ENCODE measurements around the gene CCNL2.
A peak's percentile ranks its signal among the peaks of the same experiment; 100 is the strongest.
"Not testable (repeated sequence)": the region's sequence is repeated elsewhere in the genome, so short reads cannot be mapped to it uniquely, and the experiment has no call there.

Gene CCNL2

DNA sequence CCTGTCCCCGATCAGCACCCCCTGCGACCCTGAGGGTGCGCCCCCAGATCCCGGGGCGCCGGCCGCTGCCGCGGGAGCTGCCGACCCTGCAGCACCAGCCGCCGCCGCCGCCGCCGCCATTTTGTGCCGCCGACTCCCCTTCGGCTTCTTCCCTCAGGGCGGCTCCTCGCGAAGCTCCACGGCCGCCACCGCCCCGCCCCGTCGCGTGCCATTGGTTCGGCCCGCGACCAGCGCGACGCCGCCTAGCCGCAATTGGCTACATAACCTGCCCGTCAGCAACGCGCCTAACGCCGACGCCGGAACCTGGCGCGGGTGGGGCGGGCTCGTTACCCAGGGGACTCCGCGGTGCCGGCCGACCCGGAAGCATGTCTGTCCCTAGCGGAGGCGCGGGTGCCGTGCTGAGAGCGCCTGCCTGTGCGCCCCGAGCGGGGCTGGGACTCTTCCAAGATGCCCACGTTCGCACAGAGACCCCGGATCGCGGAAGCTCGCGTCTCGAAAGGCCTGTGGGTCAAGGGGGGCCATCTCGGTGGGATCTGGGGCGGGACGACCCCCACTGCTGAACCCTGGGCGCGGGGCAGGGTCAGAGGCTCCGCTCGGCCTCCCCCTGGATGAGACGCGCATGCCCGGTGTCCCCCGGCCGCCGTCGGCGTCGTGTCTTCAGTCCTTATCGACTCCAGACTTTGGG lies at the start of gene CCNL2:
Gene CCNL2, minus strand, starts transcription at position 149 of the 685 bp plus-strand sequence. Its CDS starts 29 bp downstream, at position 120.
- H3K4me3 ChIP-seq (ENCODE audit: severe bottlenecking), result peak within 1 kb of the TSS; percentile 73
- peak within 1 kb of the TSS; percentile 66 for H3K27ac ChIP-seq (ENCODE audit: poor library complexity, severe bottlenecking)
- H3K9me3 ChIP-seq (ENCODE audit: severe bottlenecking), result no peaks in the 10 kb centered on the region
- H3K27me3 ChIP-seq (ENCODE audit: insufficient read depth, poor library complexity, severe bottlenecking), result no peaks in the 10 kb centered on the region
- H3K36me3 ChIP-seq (ENCODE audit: low read depth), result peaks cover 65% of the 10 kb centered on the region
- peak; percentile 96 for ATAC-seq (ENCODE audit: low read depth)
- TF ChIP-seq, protein P1, sequence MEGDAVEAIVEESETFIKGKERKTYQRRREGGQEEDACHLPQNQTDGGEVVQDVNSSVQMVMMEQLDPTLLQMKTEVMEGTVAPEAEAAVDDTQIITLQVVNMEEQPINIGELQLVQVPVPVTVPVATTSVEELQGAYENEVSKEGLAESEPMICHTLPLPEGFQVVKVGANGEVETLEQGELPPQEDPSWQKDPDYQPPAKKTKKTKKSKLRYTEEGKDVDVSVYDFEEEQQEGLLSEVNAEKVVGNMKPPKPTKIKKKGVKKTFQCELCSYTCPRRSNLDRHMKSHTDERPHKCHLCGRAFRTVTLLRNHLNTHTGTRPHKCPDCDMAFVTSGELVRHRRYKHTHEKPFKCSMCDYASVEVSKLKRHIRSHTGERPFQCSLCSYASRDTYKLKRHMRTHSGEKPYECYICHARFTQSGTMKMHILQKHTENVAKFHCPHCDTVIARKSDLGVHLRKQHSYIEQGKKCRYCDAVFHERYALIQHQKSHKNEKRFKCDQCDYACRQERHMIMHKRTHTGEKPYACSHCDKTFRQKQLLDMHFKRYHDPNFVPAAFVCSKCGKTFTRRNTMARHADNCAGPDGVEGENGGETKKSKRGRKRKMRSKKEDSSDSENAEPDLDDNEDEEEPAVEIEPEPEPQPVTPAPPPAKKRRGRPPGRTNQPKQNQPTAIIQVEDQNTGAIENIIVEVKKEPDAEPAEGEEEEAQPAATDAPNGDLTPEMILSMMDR (IDR thresholded peaks at IDR 0.05; ENCODE audit: poor library complexity, severe bottlenecking), result peak; percentile 37
- DNase-seq (ENCODE audit: low spot score), result peak; percentile 99
- H3K4me1 ChIP-seq (ENCODE audit: insufficient read depth, poor library complexity, severe bottlenecking), result peaks cover 4% of the 10 kb centered on the region

DNA sequence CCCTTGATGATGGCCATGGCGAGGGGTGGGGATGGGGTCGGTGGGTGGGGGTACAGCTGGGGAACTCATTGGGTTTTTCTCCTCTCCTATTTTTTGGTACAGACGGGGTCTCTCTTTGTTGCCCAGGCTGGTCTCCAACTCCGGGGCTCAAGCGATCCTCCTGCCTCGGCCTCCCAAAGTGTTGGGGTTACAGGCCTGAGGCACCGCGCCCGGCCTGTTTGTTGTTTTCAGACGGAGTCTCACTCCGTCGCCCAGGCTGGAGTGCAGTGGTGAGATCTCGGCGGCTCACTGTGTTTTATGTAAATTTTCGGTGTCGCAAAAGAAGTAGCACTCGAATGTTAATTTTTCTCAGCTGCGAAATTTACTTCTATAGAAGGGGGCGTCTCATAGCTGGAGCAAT lies 47.5 kb upstream of the CCNL2 start:
- not testable (repeated sequence) for H3K27ac ChIP-seq (ENCODE audit: poor library complexity, severe bottlenecking); H3K27me3 ChIP-seq (ENCODE audit: insufficient read depth, poor library complexity, severe bottlenecking); ATAC-seq (ENCODE audit: low read depth); H3K9me3 ChIP-seq (ENCODE audit: severe bottlenecking); DNase-seq (ENCODE audit: low spot score); H3K4me3 ChIP-seq (ENCODE audit: severe bottlenecking); H3K36me3 ChIP-seq (ENCODE audit: low read depth); H3K4me1 ChIP-seq (ENCODE audit: insufficient read depth, poor library complexity, severe bottlenecking)

DNA sequence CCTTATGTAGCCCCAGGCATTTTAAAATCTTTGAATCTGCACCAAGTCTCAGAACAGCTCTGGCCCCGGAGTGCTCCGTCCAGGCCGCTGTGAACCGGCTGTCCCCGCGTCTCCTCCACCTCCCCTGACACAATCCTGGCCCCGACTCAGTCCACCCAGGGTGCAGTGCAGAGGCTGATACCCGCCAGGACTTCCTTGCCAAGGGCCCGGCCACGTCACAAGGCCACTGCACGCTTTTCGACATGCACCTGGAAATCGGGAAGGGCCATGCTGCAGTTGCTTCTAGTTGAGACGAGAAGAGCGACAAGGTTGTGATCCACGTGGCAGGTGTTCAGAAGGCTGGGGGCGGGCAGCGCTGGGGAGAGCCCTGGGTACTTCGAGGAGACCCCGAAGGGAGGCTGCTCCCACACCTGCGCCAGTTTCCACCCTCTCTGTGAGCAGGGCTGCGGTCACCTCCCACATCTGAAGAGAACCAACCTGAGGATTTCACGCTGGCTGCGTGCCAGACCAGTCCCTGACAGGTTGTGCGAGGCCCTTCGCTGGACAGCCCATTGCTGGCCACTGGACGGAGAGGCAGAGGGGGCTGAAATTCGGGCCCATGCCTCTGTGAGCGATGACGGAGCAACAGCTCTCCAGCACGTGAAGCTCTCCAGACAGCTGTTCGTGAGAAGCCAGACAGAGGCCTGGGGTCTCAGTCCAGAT lies 43.1 kb upstream of the CCNL2 start:
- Histone ChIP-seq H3K4me1 (ENCODE audit: insufficient read depth, poor library complexity, severe bottlenecking) (no peaks in the 10 kb centered on the region), H3K4me3 (ENCODE audit: severe bottlenecking) (no peak overlapping the region), H3K36me3 (ENCODE audit: low read depth) (no peaks in the 10 kb centered on the region), H3K27ac (ENCODE audit: poor library complexity, severe bottlenecking) (no peak overlapping the region), H3K27me3 (ENCODE audit: insufficient read depth, poor library complexity, severe bottlenecking) (no peaks in the 10 kb centered on the region), H3K9me3 (ENCODE audit: severe bottlenecking) (no peaks in the 10 kb centered on the region)
- no peak for DNase-seq (ENCODE audit: low spot score)
- ATAC-seq (ENCODE audit: low read depth), result no peak
- TF ChIP-seq, protein P1 (IDR thresholded peaks at IDR 0.05; ENCODE audit: poor library complexity, severe bottlenecking), result no peak

DNA sequence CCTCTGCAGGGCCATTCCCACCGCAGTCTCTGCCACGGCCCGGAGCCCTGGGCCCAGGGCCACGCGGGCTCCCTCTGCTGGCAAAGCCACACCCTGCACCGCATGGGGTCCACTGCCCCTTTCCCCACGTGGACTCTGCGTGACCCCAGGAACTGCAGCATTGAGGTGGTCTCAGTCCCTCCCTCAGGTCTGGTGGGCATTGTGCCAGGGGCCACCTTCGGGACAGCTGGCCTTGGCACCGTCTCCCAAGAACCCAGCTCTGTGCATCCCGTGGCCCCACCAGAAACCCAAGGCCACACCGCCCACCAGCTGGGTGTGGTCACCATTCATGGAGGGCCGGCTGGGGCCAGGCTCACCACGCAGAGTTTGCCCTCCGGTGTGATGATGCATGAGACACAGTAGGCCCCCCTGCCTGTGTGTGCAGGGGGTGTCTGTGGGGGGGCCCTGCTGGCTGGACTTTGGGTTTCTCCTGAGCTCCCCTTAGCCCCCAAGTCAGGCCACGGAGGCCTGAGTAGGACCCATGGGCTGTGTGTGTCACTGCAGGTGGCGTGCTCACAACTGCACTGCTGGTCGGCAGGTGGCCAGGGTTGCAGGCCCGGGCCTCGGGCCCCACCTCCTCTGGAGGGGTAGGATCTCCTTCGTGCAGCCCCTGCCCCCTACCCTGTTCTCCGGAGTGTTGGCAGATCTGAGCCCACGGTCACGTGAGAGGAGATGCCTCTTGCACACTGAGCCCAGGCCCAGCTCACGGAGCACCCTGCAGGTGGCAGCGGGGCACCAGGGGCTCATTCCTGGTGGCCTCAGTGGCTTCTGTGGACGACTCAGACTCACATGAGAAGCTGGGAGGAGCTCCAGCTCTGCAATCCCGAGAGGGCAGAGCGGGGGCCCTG lies 42.1 kb upstream of the CCNL2 start:
- Histone ChIP-seq H3K4me3 (ENCODE audit: severe bottlenecking) (no peak overlapping the region), H3K27ac (ENCODE audit: poor library complexity, severe bottlenecking) (no peak overlapping the region), H3K36me3 (ENCODE audit: low read depth) (no peaks in the 10 kb centered on the region), H3K9me3 (ENCODE audit: severe bottlenecking) (no peaks in the 10 kb centered on the region), H3K27me3 (ENCODE audit: insufficient read depth, poor library complexity, severe bottlenecking) (no peaks in the 10 kb centered on the region), H3K4me1 (ENCODE audit: insufficient read depth, poor library complexity, severe bottlenecking) (no peaks in the 10 kb centered on the region)
- ATAC-seq (ENCODE audit: low read depth), result peak; percentile 67
- peak; percentile 63 for DNase-seq (ENCODE audit: low spot score)
- TF ChIP-seq, protein P1 (IDR thresholded peaks at IDR 0.05; ENCODE audit: poor library complexity, severe bottlenecking), result peak; percentile 91

Data from RWPE2 (cell line).